HepG2 (cell line): ENCODE measurements around the gene PIGR. TPM values are rescaled to one million over a fixed set of nuclear protein-coding genes. Genes with fewer than 3 reads are reported as not detected.
"Not testable (repeated sequence)": the region's sequence is repeated elsewhere in the genome, so short reads cannot be mapped to it uniquely, and the experiment has no call there.

Experiments
- ATAC-seq: fragments of 200-7000 bp; cut with Tn5 transposase; 3 replicates; pipeline ENCODE4 v1.9.1; 2020; ENCODE audit warnings: mild to moderate bottlenecking, moderate library complexity
- BruUV-seq: library from RNA; stranded (reverse); fragments of 400-500 nt; replicated peaks from 2 replicates; lab custom pipeline; 2021; lab: Mats Ljungman, UMichigan
- CTCF ChIA-PET: fragments of 300-600 bp; formaldehyde crosslinking; extraction: SDS; loops from one replicate; lab custom pipeline; 2021; ENCODE audit warnings: low total read pairs, inconsistent platforms, low intra/inter-chr PET ratio; lab: Yijun Ruan, JAX
- POLR2A ChIA-PET: fragments of 350-600 bp; sonication (Branson Sonifier 250); formaldehyde crosslinking; loops from one replicate; lab custom pipeline; 2020; ENCODE audit warnings: antibody characterized with exemption, inconsistent platforms; lab: Yijun Ruan, JAX
- DNase-seq: peaks from one replicate; pipeline ENCODE4 v3.0.0-alpha.2; 2015; ENCODE audit warnings: low spot score
- FAIRE-seq: peaks from 3 replicates; lab custom pipeline; 2011; peaks lifted over from hg19 to GRCh38; lab: Jason Lieb, UNC
- H2AFZ ChIP-seq: one replicate; pipeline ENCODE4 v1.6.1; 2011; ENCODE audit warnings: low read length, inconsistent platforms
- H3K27ac ChIP-seq: fragments of 300-600 bp; 3 replicates; pipeline ENCODE4 v1.8.0; 2011; ENCODE audit warnings: mixed run types, mild to moderate bottlenecking, mixed read lengths, low read length, inconsistent platforms; ENCODE audit not compliant: insufficient read depth; ENCODE audit errors: extremely low read length
- H3K27me3 ChIP-seq, 2 experiments: fragments of 200-600 bp in 1 of 2; 2 replicates in 1 of 2; 3 replicates in 1 of 2; pipeline versions ENCODE4 v1.6.0 to v1.8.0; 2011; ENCODE audit warnings: low read length in 2 of 2, mild to moderate bottlenecking in 2 of 2, moderate library complexity in 2 of 2, inconsistent platforms in 1 of 2; ENCODE audit not compliant: insufficient read depth in 2 of 2, control insufficient read depth in 1 of 2
- H3K36me3 ChIP-seq, 2 experiments: fragments of 200-600 bp in 1 of 2; replicated peaks in 1 of 2; 2 replicates in 1 of 2; 3 replicates in 1 of 2; pipeline versions ENCODE4 v1.5.1 to v1.8.0; 2011; ENCODE audit warnings: low read length in 2 of 2, inconsistent platforms in 1 of 2; ENCODE audit not compliant: insufficient read depth in 2 of 2, control insufficient read depth in 1 of 2
- H3K4me1 ChIP-seq: 2 replicates; pipeline ENCODE4 v1.5.1; 2012; ENCODE audit warnings: low read length, inconsistent platforms; ENCODE audit not compliant: insufficient read depth
- H3K4me2 ChIP-seq: 2 replicates; pipeline ENCODE4 v1.6.0; 2011; ENCODE audit warnings: low read depth, low read length, inconsistent platforms
- H3K4me3 ChIP-seq, 3 experiments: fragments of 200-600 bp in 1 of 3; sonication (generic), shearing (Covaris generic) in 1 of 3; replicated peaks in 1 of 3; 2 replicates each; pipeline ENCODE4 v1.5.1; 2011 to 2016; ENCODE audit warnings: low read length in 3 of 3, inconsistent platforms in 2 of 3, low read depth in 2 of 3, mild to moderate bottlenecking in 2 of 3, control low read depth in 1 of 3, mixed read lengths in 1 of 3; ENCODE audit not compliant: insufficient read depth in 1 of 3
- H3K79me2 ChIP-seq: one replicate; pipeline ENCODE4 v1.6.1; 2011; ENCODE audit warnings: low read length, inconsistent platforms; ENCODE audit not compliant: insufficient read depth
- H3K9ac ChIP-seq: 2 replicates; pipeline ENCODE4 v1.6.0; 2011; ENCODE audit warnings: mild to moderate bottlenecking, low read depth, low read length, inconsistent platforms; ENCODE audit not compliant: insufficient read depth
- H3K9me3 ChIP-seq: 2 replicates; pipeline ENCODE4 v1.5.1; 2012; ENCODE audit warnings: mild to moderate bottlenecking, low read length
- H4K20me1 ChIP-seq: 2 replicates; pipeline ENCODE4 v1.6.0; 2011; ENCODE audit warnings: inconsistent platforms, mild to moderate bottlenecking, low read length, moderate library complexity; ENCODE audit not compliant: insufficient read depth
- BHLHE40 ChIP-seq: IDR thresholded peaks from 2 replicates; pipeline ENCODE4 v1.6.1; 2011; ENCODE audit warnings: low read length, improper control_type of control experiment
- JUNB ChIP-seq: sonication (generic); formaldehyde crosslinking; IDR thresholded peaks from 2 replicates; pipeline ENCODE4 v1.8.0; 2022; ENCODE audit warnings: missing genetic modification reagents, mild to moderate bottlenecking, borderline replicate concordance
- WGBS: methylation state at CpG from one replicate; pipeline ENCODE4 v1.1.6; 2017; ENCODE audit warnings: low lambda C conversion rate; 5-methylcytosine and 5-hydroxymethylcytosine counted together
- in situ Hi-C: cut with HindIII; loops from 2 replicates; pipeline ENCODE4 v1.10.0; 2017; ENCODE audit warnings: low pct_unique_long_range_greater_than_20kb; ENCODE audit not compliant: extremely low pct_ligation_motif_present
- intact Hi-C: fragments of 100-400 bp; cut with micrococcal nuclease; formaldehyde crosslinking; loops from one replicate; pipeline ENCODE4 v1.10.0; 2022; ENCODE audit not compliant: unreplicated experiment
- polyA plus RNA-seq, 8 experiments: library from polyadenylated mRNA; depleted of rRNA in 3 of 8; stranded (reverse) in 7 of 8; unstranded in 1 of 8; fragments of >200 nt; fragmentation: Illumina TruSeq in 4 of 8; extraction: Trizol in 4 of 8; gene quantifications; 2 replicates each; pipeline versions ENCODE4 v1.2.1 to v1.2.3, GENCODE V29; 2011 to 2016; ENCODE audit warnings: low read depth in 4 of 8, missing spikeins in 1 of 8, mixed read lengths in 1 of 8; ENCODE audit not compliant: insufficient read depth in 1 of 8
- total RNA-seq, 5 experiments: library from RNA; depleted of rRNA; stranded (reverse); fragments of >200 nt; fragmentation: Illumina TruSeq; extraction: Trizol; gene quantifications; 2 replicates each; pipeline ENCODE4 v1.2.3, GENCODE V29; 2016; ENCODE audit warnings: low read depth in 1 of 5
- TF ChIP-seq, protein P1 (sequence below): sonication (generic); formaldehyde crosslinking; IDR thresholded peaks from 2 replicates; pipeline ENCODE4 v1.9.0; 2021; ENCODE audit warnings: mild to moderate bottlenecking, missing genetic modification reagents
- TF ChIP-seq, protein P2 (sequence below): sonication (generic); formaldehyde crosslinking; IDR thresholded peaks from 2 replicates; pipeline ENCODE4 v1.8.0; 2022; ENCODE audit warnings: missing genetic modification reagents, mild to moderate bottlenecking, moderate library complexity, borderline replicate concordance

PIGR gene
- total and polyA plus RNA-seq, 2 of the 13 experiments (the other 11 are each of a cell fraction or from before 2014, with no cell fraction given): not detected

DNA sequence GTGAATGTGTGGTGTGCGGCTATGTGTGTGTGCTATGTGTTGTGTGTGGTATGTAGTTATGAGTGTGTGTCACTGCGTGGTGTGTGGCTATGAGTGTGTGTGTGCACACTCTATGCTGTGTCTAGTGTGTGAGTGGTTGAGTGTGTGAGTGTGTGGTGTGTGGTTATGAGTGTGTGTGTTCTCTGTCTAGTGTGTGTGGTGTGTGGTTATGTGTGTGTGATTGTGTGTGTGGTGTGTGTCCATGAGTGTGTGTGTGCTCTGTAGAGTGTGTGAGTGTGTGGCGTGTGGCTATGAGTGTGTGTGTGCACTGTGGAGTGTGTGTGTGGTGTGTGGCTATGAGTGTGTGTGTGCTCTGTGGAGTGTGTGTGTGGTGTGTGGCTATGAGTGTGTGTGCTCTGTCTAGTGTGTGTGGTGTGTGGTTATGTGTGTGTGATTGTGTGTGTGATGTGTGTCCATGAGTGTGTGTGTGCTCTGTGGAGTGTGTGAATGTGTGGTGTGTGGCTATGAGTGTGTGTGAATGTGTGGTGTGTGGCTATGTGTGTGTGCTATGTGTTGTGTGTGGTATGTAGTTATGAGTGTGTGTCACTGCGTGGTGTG, 22.2 kb downstream of the PIGR start:
- 81% methylated on average over 4 of the region's 4 CpGs for WGBS
- H3K4me1 ChIP-seq: peaks cover 35% of the 10 kb centered on the region
- H3K9me3 ChIP-seq, H3K4me2 ChIP-seq, H3K9ac ChIP-seq, POLR2A ChIA-PET, BruUV-seq, H2AFZ ChIP-seq, H3K36me3 ChIP-seq, intact Hi-C loops, H3K27ac ChIP-seq, H3K27me3 ChIP-seq, CTCF ChIA-PET, ATAC-seq, DNase-seq, H3K4me3 ChIP-seq, H3K79me2 ChIP-seq, H4K20me1 ChIP-seq: not testable (repeated sequence)
- in situ Hi-C loops: loop anchor here (25.0 kb wide), 1 partner anchor 287 kb away; the partner anchor contains the start of gene DYRK3
- TF ChIP-seq JUNB (CRISPR knock-in tag) (0 out of 2 replicates have a peak, but pooled peaks have one; percentile 5), BHLHE40 (0 out of 2 replicates have a peak, but pooled peaks have one; percentile 4)
- TF ChIP-seq, protein P1, sequence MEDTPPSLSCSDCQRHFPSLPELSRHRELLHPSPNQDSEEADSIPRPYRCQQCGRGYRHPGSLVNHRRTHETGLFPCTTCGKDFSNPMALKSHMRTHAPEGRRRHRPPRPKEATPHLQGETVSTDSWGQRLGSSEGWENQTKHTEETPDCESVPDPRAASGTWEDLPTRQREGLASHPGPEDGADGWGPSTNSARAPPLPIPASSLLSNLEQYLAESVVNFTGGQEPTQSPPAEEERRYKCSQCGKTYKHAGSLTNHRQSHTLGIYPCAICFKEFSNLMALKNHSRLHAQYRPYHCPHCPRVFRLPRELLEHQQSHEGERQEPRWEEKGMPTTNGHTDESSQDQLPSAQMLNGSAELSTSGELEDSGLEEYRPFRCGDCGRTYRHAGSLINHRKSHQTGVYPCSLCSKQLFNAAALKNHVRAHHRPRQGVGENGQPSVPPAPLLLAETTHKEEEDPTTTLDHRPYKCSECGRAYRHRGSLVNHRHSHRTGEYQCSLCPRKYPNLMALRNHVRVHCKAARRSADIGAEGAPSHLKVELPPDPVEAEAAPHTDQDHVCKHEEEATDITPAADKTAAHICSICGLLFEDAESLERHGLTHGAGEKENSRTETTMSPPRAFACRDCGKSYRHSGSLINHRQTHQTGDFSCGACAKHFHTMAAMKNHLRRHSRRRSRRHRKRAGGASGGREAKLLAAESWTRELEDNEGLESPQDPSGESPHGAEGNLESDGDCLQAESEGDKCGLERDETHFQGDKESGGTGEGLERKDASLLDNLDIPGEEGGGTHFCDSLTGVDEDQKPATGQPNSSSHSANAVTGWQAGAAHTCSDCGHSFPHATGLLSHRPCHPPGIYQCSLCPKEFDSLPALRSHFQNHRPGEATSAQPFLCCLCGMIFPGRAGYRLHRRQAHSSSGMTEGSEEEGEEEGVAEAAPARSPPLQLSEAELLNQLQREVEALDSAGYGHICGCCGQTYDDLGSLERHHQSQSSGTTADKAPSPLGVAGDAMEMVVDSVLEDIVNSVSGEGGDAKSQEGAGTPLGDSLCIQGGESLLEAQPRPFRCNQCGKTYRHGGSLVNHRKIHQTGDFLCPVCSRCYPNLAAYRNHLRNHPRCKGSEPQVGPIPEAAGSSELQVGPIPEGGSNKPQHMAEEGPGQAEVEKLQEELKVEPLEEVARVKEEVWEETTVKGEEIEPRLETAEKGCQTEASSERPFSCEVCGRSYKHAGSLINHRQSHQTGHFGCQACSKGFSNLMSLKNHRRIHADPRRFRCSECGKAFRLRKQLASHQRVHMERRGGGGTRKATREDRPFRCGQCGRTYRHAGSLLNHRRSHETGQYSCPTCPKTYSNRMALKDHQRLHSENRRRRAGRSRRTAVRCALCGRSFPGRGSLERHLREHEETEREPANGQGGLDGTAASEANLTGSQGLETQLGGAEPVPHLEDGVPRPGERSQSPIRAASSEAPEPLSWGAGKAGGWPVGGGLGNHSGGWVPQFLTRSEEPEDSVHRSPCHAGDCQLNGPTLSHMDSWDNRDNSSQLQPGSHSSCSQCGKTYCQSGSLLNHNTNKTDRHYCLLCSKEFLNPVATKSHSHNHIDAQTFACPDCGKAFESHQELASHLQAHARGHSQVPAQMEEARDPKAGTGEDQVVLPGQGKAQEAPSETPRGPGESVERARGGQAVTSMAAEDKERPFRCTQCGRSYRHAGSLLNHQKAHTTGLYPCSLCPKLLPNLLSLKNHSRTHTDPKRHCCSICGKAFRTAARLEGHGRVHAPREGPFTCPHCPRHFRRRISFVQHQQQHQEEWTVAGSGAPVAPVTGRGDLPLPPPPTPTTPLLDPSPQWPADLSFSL: peak; percentile 94
- TF ChIP-seq, protein P2, sequence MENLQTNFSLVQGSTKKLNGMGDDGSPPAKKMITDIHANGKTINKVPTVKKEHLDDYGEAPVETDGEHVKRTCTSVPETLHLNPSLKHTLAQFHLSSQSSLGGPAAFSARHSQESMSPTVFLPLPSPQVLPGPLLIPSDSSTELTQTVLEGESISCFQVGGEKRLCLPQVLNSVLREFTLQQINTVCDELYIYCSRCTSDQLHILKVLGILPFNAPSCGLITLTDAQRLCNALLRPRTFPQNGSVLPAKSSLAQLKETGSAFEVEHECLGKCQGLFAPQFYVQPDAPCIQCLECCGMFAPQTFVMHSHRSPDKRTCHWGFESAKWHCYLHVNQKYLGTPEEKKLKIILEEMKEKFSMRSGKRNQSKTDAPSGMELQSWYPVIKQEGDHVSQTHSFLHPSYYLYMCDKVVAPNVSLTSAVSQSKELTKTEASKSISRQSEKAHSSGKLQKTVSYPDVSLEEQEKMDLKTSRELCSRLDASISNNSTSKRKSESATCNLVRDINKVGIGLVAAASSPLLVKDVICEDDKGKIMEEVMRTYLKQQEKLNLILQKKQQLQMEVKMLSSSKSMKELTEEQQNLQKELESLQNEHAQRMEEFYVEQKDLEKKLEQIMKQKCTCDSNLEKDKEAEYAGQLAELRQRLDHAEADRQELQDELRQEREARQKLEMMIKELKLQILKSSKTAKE: 0 out of 2 replicates have a peak, but pooled peaks have one; percentile 4
- peak; percentile 98 for FAIRE-seq
